HG03060 (cell line): ENCODE results near the gene OR4K5.
"Not testable (repeated sequence)": the region's sequence is repeated elsewhere in the genome, so short reads cannot be mapped to it uniquely, and the experiment has no call there.

ENCODE experiments used
- ATAC-seq: cut with Tn5 transposase; IDR thresholded peaks from one replicate; pipeline ENCODE4 v1.9.1; 2021; ENCODE audit warnings: low read depth, moderate number of reproducible peaks; ENCODE audit not compliant: unreplicated experiment

The OR4K5 gene, protein sequence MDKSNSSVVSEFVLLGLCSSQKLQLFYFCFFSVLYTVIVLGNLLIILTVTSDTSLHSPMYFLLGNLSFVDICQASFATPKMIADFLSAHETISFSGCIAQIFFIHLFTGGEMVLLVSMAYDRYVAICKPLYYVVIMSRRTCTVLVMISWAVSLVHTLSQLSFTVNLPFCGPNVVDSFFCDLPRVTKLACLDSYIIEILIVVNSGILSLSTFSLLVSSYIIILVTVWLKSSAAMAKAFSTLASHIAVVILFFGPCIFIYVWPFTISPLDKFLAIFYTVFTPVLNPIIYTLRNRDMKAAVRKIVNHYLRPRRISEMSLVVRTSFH

GRCh38 chr14:19920021-19920657, at the start of gene OR4K5:
OR4K5 (plus strand) TSS chr14:19920607; CDS start chr14:19920607, 0 bp downstream.
- no peak for ATAC-seq

- no peak for ATAC-seq
These were observed 47.2 kb upstream of the OR4K5 start for GRCh38 chr14:19873178-19873577.

DNA sequence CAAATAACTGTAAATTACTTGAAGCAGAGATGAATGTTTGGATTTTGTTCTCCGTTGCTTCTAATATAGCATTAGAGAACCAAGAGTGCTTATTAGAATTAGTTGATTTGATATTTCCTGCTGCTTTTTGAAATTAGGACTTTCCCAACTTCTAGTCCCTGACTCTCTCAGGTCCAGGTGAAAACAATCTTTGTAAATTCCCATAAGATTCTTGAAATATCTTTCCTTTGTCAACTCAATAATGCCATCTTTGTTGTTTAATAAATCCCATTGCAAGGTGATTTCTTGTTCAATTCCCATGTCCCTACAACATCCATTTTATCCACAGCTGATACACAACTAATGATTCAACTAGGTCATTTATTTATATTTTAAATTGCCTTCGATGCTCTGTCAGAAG, 45.6 kb upstream of the OR4K5 start, which contains the start of gene OR4K2:
OR4K2 (plus strand) TSS at position 301 of the 400 bp plus-strand sequence. CDS start 1,126 bp downstream, outside the sequence.
- no peak for ATAC-seq

GRCh38 chr14:19878029-19878642, 42.3 kb upstream of the OR4K5 start:
- no peak for ATAC-seq

DNA sequence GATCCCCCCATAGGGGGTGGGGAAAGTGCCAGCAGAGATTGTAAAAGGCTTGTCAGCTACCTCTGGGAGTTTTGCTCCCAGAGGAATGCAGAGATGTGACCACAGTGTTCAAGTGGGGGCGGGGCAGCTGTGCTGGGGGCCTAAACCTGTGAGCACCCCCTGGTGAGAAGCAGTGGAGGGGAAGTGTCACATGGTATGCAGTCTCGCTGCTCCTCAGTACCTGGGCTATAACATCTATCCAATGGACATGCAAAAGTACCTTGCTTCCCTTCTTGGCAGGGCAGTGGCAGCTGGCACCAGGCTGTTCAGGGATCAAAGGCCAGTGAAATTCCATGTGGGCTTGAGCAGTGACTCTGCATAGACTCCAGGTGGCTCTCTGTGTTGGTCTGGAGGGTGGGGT, 25.1 kb upstream of the OR4K5 start:
- no peak for ATAC-seq

DNA sequence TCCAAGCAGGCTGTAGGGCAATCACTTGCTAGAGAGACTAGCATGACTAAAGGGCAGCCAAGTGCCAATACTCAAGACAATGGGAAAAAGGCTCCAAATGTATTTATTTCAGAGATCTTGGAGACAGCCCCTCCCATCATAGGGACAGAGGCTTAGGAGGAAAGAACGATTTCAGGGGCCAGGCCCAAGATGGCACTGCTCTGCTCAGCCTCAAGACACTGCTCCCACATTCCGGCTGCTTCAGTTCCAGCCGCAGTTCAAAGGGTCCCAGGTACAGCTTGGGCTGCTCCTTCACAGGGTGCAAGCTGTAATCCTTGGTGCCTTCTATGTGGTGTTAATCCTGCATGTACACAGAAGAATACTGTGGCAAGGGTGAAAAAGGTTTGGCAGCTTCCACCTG, 19.4 kb upstream of the OR4K5 start:
- ATAC-seq = no peak

DNA sequence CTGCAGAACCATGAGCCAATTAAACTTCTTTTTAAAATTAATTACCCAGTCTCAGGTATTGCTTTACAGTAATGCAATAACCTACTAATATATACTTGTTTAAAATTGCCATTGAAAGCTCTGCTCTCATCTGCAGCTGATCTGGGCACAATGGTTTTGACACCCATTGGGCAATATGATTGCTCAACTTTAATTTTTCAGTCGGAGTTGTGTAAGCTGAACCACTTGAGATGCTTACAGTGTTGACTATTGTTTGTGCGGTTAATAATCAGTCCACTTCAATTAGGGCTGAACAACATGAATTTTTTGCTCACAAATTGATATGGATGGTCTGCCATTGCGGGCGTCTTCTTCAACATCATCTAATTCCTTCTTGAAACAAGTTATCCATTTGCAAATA, 18.0 kb upstream of the OR4K5 start:
- no peak for ATAC-seq

DNA sequence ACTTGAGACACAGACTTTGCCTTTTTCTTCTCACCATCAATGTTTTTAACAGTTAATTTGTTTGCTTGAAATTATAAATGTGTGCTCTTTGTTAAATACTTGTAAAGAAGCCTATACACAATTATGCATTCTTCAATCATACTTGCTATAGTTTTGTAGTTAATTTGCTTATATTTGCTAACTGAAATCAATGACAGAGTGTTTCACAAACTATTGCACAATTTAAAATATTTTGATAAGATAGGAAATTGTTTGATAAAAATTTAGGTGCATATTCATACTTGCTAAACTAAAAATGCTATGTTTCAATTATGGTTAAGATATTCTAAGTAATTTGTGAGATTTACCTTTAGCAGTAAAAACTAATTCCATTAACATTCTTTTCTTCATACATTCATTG, 13.7 kb upstream of the OR4K5 start:
- no peak for ATAC-seq

DNA sequence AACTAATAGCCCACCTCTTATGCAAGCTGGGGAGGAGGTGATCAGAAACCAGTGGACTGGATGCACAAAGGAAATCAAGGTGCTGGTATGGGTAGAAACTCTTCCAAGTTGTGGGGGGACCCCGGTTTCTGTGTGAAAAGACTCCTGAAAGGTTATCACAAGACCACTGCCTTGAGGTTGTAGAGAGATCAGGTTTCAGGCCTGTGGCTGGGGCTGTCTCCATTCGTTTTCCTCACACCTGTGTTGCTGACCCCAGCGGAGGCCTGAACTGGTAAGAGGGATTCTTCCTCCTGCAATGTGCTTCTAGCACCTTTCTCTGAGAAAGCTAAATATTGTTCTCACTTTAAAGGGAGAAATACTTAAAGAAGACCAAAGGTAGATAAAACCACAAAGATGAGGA, 9.3 kb upstream of the OR4K5 start:
- ATAC-seq = no peak

GRCh38 chr14:19917243-19917642, 3.2 kb upstream of the OR4K5 start:
- ATAC-seq = no peak

DNA sequence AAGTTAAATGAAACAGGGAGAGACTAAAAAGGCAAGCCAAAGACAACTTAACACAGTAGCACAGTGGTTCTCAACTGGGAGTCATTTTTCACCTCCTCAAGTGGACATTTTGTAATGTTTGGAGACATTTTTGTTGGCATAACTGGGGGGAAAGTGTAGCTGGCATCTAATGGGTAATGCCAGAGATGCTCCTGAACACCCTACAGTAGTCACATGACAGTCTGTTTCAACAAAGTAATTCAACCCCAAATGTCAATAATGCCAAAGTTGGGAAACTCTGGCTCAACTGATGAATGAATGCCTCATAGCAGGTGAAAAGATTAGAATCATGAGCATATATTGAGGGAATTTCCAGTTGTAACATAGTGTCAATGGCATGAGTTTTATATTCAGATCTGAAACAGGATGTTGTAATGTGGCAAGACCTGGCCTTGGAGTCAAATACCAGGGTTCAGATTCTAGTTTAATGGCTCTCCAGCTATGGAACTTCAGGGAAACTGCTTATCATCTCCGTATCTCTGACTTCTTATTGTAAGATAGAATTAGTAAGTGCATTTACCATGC, 2.4 kb upstream of the OR4K5 start:
- ATAC-seq = no peak

DNA sequence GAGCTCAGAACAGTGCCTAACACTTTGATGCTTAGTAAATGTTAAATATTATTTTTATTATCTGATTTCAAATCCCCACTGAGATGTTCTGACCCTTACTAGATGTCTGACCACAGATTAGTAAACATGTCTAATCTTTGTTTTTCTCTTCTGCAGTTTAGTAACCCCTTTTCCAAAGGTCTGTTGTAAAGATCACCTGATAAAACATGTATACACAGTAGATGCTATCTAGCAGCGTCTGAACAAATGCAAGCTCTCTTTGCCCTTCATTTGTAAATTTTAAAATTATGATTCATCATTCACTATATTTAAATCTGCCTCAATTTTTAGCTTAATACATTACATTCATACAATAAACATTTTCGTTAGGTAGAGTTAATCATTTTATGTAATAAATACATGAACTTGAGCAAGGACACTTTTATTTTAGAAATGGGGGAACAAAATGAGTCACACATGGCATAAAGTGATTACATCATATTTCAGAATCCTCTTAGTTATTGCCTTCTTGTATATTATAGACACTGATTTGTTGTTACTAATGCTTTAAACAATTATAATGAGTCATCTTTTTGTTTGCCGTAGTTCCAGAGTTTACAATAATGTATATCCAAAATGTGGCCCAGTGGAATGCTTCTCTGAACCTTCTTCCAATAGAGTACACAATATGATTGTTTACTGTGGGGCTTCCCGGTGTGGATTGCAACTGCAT, 1.7 kb upstream of the OR4K5 start:
- ATAC-seq = no peak

- ATAC-seq = no peak
These were observed 10.2 kb downstream of the OR4K5 start, which contains the start of gene OR4K1 for GRCh38 chr14:19930617-19931016. OR4K1 (plus strand) TSS chr14:19930917; CDS start chr14:19935667, 4,750 bp downstream.

GRCh38 chr14:19941668-19942067, 21.3 kb downstream of the OR4K5 start:
- ATAC-seq = no peak

DNA sequence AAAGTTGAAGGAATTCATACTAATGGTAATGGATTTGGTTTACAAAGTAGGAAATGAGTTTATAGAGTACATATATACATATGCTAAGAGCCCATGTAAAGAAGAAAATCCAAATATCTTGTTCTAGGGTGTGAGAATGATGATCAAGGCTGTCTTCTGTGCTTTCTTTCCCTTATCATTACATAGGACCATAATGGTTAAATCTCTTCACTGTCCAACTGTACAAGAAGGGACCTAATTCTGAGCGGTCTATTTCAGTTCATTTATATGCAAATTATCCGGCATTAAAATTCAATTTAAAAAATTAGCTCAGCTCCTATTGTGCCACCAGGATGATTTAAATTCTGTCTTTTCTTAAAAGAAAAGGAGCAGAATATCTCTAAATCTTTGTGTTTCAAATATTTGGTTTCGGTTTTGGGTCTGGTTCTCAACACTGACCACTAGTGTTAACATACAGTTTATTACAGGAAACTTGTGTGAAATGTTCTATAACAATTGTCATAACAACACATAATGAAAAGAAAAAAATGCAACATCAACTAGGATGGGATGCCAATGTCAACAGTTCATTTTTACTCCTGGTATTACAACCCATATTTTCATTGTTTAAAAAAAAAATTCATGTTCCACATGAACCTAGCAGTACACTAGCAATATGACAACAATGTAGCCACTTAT, 27.1 kb downstream of the OR4K5 start:
- ATAC-seq = no peak

DNA sequence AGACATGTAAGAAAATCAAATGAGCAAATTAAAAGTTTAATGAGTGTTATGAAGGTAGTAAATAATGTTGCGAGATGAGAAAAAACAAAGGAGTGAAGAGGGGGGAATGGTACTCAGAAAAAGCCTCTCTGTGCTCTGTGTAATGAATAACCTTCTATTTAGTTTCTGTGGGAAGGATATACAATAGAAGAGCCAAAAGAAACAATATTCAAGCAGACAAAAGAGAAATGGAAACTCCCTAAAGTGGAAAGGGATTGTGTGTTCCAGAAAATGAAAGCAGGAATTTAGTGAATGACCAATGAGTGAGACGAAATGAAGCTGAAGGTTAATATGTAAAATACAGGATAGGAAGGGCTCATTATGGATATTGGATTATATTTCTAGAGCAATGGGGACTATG, 28.8 kb downstream of the OR4K5 start:
- no peak for ATAC-seq

GRCh38 chr14:19969735-19970134, 49.3 kb downstream of the OR4K5 start:
- ATAC-seq = not testable (repeated sequence)
